Skin of body (tissue), 2 donors: ENCODE measurements around the gene KRT2. TPM values are rescaled to one million over a fixed set of nuclear protein-coding genes. Genes with fewer than 3 reads are reported as not detected.

ENCODE experiments used
- DNase-seq: peaks from one replicate; lab custom pipeline; 2025; lab: John Stamatoyannopoulos, UW
- total RNA-seq: library from RNA; depleted of rRNA; stranded (reverse); fragments of >200 nt; gene quantifications from one replicate; pipeline ENCODE4 v1.2.3, GENCODE V29; 2014

The KRT2 gene
- total RNA-seq, 1 donor from 2014 or later, result 12.1 TPM

GRCh38 chr12:52600475-52600874, 51.5 kb downstream of the KRT2 start:
- no peak for DNase-seq

- no peak for DNase-seq
Measured at GRCh38 chr12:52600071-52600470, 51.9 kb downstream of the KRT2 start.

DNA sequence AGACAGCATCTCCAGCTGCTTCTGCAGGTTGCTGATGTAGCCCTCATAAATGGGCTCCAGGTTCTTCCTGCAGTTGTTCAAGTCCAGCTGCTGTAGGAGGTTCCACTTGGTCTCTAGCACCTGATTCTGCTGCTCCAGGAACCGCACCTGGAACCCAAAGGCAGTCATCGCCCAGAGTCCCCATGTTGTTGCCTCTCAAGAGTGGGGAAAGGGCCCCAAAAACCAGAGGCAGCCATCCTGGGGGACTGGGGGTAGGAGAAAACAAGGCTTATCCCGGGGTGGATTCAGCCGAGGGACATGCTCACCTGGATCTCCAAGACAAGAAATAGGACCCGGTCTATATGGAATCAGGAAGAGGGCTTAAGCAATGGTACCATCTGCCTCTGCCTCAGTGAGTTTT, 53.0 kb downstream of the KRT2 start:
- no peak for DNase-seq

Other genes starting within 250 kb of the KRT2 start
- 15.8 TPM for gene KRT82, start 245.9 kb downstream of the KRT2 start, total RNA-seq
- 84.8 TPM for gene KRT75, start 217.8 kb downstream of the KRT2 start, total RNA-seq
- 204 TPM for gene KRT6B, start 200.1 kb downstream of the KRT2 start, total RNA-seq
- gene KRT6C, start 178.4 kb downstream of the KRT2 start, total RNA-seq, result 3.5 TPM
- gene KRT6A, start 159.0 kb downstream of the KRT2 start, total RNA-seq, result 333 TPM
- gene KRT5, start 131.8 kb downstream of the KRT2 start, total RNA-seq, result 1,515 TPM
- 454 TPM for gene KRT71, start 99.1 kb downstream of the KRT2 start, total RNA-seq
- 133 TPM for gene KRT74, start 78.4 kb downstream of the KRT2 start, total RNA-seq
- 12.0 TPM for gene KRT72, start 50.7 kb downstream of the KRT2 start, total RNA-seq
- gene KRT73, start 33.7 kb downstream of the KRT2 start, total RNA-seq, result 22.2 TPM
- 791 TPM for gene KRT1, start 28.2 kb upstream of the KRT2 start, total RNA-seq
- gene KRT77, start 51.3 kb upstream of the KRT2 start, total RNA-seq, result 110 TPM
- not detected for gene KRT76, start 125.1 kb upstream of the KRT2 start, total RNA-seq
- gene KRT3, start 143.9 kb upstream of the KRT2 start, total RNA-seq, result 0.10 TPM
- gene KRT4, start 161.9 kb upstream of the KRT2 start, total RNA-seq, result 0.99 TPM
- gene KRT79, start 182.1 kb upstream of the KRT2 start, total RNA-seq, result 68.7 TPM
- 13.7 TPM for gene KRT78, start 196.8 kb upstream of the KRT2 start, total RNA-seq